ENCODE data around the gene BCO2.

BCO2 gene

GRCh38 chr11:112247201-112247600, 71.9 kb downstream of the BCO2 start:
- H3K4me3 ChIP-seq (ENCODE audit: low read length): no peak overlapping the region
- DNase-seq (ENCODE audit: low read depth): peak; percentile 50
- TF ChIP-seq, protein P1, sequence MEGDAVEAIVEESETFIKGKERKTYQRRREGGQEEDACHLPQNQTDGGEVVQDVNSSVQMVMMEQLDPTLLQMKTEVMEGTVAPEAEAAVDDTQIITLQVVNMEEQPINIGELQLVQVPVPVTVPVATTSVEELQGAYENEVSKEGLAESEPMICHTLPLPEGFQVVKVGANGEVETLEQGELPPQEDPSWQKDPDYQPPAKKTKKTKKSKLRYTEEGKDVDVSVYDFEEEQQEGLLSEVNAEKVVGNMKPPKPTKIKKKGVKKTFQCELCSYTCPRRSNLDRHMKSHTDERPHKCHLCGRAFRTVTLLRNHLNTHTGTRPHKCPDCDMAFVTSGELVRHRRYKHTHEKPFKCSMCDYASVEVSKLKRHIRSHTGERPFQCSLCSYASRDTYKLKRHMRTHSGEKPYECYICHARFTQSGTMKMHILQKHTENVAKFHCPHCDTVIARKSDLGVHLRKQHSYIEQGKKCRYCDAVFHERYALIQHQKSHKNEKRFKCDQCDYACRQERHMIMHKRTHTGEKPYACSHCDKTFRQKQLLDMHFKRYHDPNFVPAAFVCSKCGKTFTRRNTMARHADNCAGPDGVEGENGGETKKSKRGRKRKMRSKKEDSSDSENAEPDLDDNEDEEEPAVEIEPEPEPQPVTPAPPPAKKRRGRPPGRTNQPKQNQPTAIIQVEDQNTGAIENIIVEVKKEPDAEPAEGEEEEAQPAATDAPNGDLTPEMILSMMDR (IDR thresholded peaks at IDR 0.05; ENCODE audit: insufficient read depth, low read depth, low read length, missing control alignments): no peak

DNA sequence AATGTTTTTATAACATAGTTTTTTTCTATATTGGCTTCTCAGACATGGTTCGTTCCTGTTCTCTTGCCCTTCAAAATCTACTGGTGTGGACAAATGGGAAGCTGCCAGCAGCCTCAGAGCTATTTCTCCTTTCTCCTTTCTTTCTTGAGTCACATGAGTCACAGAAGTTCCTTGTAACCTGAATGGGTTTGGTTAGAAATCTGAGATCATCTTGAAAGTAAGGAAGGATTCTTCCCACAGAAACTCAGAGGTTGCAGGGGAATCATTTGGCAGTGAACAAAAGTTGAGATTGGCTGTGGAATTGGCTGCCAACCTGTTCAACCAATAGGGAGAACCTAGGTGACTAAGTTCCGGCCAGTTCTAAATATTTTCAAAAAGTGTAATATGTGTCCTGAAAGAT, 72.9 kb downstream of the BCO2 start:
- peak; percentile 62 for DNase-seq (ENCODE audit: low read depth)
- TF ChIP-seq, protein P1 (IDR thresholded peaks at IDR 0.05; ENCODE audit: insufficient read depth, low read depth, low read length, missing control alignments): no peak
- H3K4me3 ChIP-seq (ENCODE audit: low read length): no peak overlapping the region

DNA sequence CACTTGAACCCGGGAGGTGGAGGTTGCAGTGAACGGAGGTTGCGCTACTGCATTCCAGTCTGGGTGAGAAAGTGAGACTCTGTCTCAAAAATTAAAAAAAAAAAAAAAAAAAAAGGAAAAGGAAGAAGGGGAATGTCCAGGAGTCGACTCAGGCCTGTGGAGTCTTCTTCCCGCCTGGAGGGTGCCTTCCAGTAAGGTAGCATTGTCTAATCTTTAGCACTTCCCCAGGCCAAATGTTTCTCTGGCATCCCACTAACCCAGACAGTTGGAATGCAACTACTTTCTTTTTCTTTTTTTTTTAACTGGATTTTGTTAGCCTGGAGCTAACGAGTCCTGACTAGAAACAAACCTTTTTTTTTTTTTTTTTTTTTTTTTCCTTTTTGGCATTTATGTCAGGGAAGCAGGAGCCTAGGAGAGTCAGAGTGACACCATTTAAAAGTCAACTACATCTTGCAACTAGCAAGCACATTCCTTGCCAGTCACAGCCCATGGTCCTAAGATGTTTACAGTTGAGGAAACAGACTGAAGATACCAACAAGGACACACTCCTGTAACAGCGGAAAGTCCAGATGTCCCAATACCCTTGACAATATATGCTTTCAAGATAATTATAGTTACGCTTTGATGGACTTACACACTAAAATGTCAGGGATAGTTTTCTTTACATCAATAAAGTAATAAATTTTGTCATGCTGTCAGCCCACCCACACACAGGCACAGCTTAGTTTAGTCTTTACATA, 74.7 kb downstream of the BCO2 start:
- TF ChIP-seq, protein P1 (IDR thresholded peaks at IDR 0.05; ENCODE audit: insufficient read depth, low read depth, low read length, missing control alignments): no peak
- no peak overlapping the region for H3K4me3 ChIP-seq (ENCODE audit: low read length)
- peak; percentile 7 for DNase-seq (ENCODE audit: low read depth)

GRCh38 chr11:112253605-112254242, 78.4 kb downstream of the BCO2 start:
- DNase-seq (ENCODE audit: low read depth): peak; percentile 6
- TF ChIP-seq, protein P1 (IDR thresholded peaks at IDR 0.05; ENCODE audit: insufficient read depth, low read depth, low read length, missing control alignments): no peak

GRCh38 chr11:112255067-112255720, 79.9 kb downstream of the BCO2 start:
- TF ChIP-seq, protein P1 (IDR thresholded peaks at IDR 0.05; ENCODE audit: insufficient read depth, low read depth, low read length, missing control alignments): no peak
- DNase-seq (ENCODE audit: low read depth): peak; percentile 71
- no peak overlapping the region for H3K4me3 ChIP-seq (ENCODE audit: low read length)

More at GRCh38 chr11:112253605-112254242, 78.4 kb downstream of the BCO2 start:
- no peak overlapping the region for H3K4me3 ChIP-seq (ENCODE audit: low read length)

DNA sequence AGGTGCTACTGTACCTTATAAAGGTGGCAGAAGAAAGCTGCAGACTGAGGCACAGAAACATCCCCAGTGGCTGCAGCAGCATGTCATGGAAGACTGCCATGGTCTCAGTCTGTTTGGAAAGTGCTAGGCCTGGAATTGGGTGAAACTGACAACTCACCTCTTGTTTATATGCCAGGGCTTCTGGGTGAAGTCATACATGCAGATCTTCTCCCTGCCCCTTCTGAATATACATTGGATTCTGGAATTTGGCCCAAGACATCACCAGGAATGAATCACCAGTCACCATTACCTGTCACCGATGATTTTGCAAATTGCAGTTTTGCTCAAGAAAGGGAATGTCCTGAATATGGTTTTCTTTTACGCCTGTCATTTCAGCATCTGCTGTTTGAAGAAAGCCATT, 85.2 kb downstream of the BCO2 start, which contains the start of gene PLET1:
Gene PLET1, minus strand, starts transcription at position 371 of the 400 bp plus-strand sequence. Its CDS starts 271 bp downstream, at position 100.
- TF ChIP-seq, protein P1 (IDR thresholded peaks at IDR 0.05; ENCODE audit: insufficient read depth, low read depth, low read length, missing control alignments): no peak
- H3K4me3 ChIP-seq (ENCODE audit: low read length): no peak within 1 kb of the TSS
- DNase-seq (ENCODE audit: low read depth): peak; percentile 55

Data from epithelial cell of esophagus (primary cell).